ENCODE results near the gene ARHGEF28.

DNA sequence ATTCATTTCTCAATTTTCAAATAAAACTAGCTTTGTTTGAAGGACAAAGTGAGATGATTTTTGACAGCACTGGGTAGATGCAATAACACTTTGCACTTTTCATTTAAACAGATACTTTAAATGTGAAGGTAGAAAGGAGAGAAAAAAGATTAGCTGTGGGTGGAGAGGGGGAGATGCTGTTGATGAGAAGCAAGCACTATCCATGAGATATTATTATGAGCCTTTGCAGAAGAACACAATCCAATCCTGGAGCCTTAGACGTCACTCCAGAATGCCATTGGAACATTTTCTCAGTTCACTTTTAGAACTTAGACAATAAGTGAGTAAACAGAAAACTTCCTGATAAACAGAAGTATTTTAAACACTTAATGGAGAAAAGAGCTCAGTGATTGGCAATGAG lies 351.1 kb downstream of the ARHGEF28 start:
- TF ChIP-seq POLR2AphosphoS5 (IDR thresholded peaks at IDR 0.05) = no peak
- TF ChIP-seq EP300 (IDR thresholded peaks at IDR 0.05; ENCODE audit: low read depth) = no peak
- TF ChIP-seq, protein P1, sequence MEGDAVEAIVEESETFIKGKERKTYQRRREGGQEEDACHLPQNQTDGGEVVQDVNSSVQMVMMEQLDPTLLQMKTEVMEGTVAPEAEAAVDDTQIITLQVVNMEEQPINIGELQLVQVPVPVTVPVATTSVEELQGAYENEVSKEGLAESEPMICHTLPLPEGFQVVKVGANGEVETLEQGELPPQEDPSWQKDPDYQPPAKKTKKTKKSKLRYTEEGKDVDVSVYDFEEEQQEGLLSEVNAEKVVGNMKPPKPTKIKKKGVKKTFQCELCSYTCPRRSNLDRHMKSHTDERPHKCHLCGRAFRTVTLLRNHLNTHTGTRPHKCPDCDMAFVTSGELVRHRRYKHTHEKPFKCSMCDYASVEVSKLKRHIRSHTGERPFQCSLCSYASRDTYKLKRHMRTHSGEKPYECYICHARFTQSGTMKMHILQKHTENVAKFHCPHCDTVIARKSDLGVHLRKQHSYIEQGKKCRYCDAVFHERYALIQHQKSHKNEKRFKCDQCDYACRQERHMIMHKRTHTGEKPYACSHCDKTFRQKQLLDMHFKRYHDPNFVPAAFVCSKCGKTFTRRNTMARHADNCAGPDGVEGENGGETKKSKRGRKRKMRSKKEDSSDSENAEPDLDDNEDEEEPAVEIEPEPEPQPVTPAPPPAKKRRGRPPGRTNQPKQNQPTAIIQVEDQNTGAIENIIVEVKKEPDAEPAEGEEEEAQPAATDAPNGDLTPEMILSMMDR (IDR thresholded peaks at IDR 0.05) = no peak
